Measurements from ENCODE around the gene VASP. TPM values are rescaled to one million over a fixed set of nuclear protein-coding genes. Genes with fewer than 3 reads are reported as not detected.

Gene VASP
- total and polyA plus RNA-seq, 9 of the 15 experiments (the other 6 are each of a cell fraction or from before 2014, with no cell fraction given): 16.7 to 261 (median 112) TPM

DNA sequence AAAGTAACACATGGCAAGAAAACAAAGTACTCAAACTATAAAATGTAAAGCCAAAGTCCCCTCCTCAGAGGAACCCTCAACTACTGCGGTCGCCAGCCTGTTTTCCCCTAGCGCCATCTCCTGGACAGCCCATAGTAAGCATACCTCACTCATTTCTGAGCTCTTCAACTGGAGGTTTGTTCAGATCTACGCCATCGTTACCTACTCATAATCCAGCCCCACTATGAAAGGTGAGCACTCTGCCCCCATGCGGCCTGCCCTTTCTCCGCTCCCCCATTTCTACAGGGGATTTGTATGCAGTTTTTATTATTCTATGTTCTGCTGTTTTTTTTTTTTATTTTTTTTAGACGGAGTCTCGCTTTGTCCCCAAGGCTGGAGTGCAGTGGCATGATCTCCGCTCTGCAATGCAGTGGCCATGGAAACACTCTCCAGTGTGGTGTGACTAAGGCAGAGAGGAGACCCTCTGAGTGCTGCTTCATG, 51.2 kb downstream of the VASP start (continued):
- TF ChIP-seq, protein P1, sequence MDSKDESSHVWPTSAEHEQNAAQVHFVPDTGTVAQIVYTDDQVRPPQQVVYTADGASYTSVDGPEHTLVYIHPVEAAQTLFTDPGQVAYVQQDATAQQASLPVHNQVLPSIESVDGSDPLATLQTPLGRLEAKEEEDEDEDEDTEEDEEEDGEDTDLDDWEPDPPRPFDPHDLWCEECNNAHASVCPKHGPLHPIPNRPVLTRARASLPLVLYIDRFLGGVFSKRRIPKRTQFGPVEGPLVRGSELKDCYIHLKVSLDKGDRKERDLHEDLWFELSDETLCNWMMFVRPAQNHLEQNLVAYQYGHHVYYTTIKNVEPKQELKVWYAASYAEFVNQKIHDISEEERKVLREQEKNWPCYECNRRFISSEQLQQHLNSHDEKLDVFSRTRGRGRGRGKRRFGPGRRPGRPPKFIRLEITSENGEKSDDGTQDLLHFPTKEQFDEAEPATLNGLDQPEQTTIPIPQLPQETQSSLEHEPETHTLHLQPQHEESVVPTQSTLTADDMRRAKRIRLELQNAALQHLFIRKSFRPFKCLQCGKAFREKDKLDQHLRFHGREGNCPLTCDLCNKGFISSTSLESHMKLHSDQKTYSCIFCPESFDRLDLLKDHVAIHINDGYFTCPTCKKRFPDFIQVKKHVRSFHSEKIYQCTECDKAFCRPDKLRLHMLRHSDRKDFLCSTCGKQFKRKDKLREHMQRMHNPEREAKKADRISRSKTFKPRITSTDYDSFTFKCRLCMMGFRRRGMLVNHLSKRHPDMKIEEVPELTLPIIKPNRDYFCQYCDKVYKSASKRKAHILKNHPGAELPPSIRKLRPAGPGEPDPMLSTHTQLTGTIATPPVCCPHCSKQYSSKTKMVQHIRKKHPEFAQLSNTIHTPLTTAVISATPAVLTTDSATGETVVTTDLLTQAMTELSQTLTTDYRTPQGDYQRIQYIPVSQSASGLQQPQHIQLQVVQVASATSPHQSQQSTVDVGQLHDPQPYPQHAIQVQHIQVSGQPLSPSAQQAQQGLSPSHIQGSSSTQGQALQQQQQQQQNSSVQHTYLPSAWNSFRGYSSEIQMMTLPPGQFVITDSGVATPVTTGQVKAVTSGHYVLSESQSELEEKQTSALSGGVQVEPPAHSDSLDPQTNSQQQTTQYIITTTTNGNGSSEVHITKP (IDR thresholded peaks at IDR 0.05; ENCODE audit: partially characterized antibody): peak; percentile 57
- TF ChIP-seq CBX2 (IDR thresholded peaks at IDR 0.05; ENCODE audit: insufficient read depth, low read length, poor library complexity, severe bottlenecking) (no peak), ZSCAN32 (CRISPR knock-in tag; IDR thresholded peaks at IDR 0.05) (no peak), KAT8 (IDR thresholded peaks at IDR 0.05; ENCODE audit: low read depth) (no peak), CC2D1A (IDR thresholded peaks at IDR 0.05) (peak; percentile 58; the same call in 1 of the 2 replicates), GTF2E2 (tag; IDR thresholded peaks at IDR 0.05) (no peak), XRCC5 (IDR thresholded peaks at IDR 0.05; ENCODE audit: low read depth, low read length) (0 out of 2 replicates have a peak, but pooled peaks have one; percentile 69), CAMTA2 (CRISPR knock-in tag; conservative IDR thresholded peaks at IDR 0.05) (no peak), SMC3 (conservative IDR thresholded peaks at IDR 0.05; ENCODE audit: insufficient read depth, low read depth, low read length) (peak; percentile 65), HNRNPLL (IDR thresholded peaks at IDR 0.05; ENCODE audit: low read depth, low read length, poor library complexity, severe bottlenecking) (no peak), LEF1 (IDR thresholded peaks at IDR 0.05) (no peak), MCM5 (IDR thresholded peaks at IDR 0.05; ENCODE audit: low read depth) (no peak), SMAD4 (CRISPR knock-in tag; conservative IDR thresholded peaks at IDR 0.05) (no peak), ZNF232 (CRISPR knock-in tag; IDR thresholded peaks at IDR 0.05) (no peak)
- TF ChIP-seq, protein P2, sequence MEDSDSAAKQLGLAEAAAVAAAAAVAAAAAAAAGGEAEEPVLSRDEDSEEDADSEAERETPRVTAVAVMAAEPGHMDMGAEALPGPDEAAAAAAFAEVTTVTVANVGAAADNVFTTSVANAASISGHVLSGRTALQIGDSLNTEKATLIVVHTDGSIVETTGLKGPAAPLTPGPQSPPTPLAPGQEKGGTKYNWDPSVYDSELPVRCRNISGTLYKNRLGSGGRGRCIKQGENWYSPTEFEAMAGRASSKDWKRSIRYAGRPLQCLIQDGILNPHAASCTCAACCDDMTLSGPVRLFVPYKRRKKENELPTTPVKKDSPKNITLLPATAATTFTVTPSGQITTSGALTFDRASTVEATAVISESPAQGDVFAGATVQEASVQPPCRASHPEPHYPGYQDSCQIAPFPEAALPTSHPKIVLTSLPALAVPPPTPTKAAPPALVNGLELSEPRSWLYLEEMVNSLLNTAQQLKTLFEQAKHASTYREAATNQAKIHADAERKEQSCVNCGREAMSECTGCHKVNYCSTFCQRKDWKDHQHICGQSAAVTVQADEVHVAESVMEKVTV (CRISPR knock-in tag; IDR thresholded peaks at IDR 0.05): 0 out of 2 replicates have a peak, but pooled peaks have one; percentile 58
- TF ChIP-seq, protein P3, sequence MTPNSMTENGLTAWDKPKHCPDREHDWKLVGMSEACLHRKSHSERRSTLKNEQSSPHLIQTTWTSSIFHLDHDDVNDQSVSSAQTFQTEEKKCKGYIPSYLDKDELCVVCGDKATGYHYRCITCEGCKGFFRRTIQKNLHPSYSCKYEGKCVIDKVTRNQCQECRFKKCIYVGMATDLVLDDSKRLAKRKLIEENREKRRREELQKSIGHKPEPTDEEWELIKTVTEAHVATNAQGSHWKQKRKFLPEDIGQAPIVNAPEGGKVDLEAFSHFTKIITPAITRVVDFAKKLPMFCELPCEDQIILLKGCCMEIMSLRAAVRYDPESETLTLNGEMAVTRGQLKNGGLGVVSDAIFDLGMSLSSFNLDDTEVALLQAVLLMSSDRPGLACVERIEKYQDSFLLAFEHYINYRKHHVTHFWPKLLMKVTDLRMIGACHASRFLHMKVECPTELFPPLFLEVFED (CRISPR knock-in tag; conservative IDR thresholded peaks at IDR 0.05): 0 out of 2 replicates have a peak, but pooled peaks have one; percentile 7
- TF ChIP-seq, protein P4, sequence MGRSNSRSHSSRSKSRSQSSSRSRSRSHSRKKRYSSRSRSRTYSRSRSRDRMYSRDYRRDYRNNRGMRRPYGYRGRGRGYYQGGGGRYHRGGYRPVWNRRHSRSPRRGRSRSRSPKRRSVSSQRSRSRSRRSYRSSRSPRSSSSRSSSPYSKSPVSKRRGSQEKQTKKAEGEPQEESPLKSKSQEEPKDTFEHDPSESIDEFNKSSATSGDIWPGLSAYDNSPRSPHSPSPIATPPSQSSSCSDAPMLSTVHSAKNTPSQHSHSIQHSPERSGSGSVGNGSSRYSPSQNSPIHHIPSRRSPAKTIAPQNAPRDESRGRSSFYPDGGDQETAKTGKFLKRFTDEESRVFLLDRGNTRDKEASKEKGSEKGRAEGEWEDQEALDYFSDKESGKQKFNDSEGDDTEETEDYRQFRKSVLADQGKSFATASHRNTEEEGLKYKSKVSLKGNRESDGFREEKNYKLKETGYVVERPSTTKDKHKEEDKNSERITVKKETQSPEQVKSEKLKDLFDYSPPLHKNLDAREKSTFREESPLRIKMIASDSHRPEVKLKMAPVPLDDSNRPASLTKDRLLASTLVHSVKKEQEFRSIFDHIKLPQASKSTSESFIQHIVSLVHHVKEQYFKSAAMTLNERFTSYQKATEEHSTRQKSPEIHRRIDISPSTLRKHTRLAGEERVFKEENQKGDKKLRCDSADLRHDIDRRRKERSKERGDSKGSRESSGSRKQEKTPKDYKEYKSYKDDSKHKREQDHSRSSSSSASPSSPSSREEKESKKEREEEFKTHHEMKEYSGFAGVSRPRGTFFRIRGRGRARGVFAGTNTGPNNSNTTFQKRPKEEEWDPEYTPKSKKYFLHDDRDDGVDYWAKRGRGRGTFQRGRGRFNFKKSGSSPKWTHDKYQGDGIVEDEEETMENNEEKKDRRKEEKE (IDR thresholded peaks at IDR 0.05; ENCODE audit: borderline replicate concordance in 1 of 2, control insufficient read depth in 1 of 2, low read depth in 2 of 2, low read length in 1 of 2): no peak
- TF ChIP-seq, protein P5, sequence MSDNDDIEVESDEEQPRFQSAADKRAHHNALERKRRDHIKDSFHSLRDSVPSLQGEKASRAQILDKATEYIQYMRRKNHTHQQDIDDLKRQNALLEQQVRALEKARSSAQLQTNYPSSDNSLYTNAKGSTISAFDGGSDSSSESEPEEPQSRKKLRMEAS (CRISPR knock-in tag; IDR thresholded peaks at IDR 0.05): no peak

Data from K562 (cell line).